Stimulated activated CD8-positive, alpha-beta memory T cell treated with anti-CD3 and anti-CD28 coated beads, Interleukin-2, amount 100 ng/mL, for 48 hours (primary cell): Measurements from ENCODE around the gene WTAP.
"Not testable (repeated sequence)": the region's sequence is repeated elsewhere in the genome, so short reads cannot be mapped to it uniquely, and the experiment has no call there.

Experiments
- DNase-seq, 2 donors: peaks; one replicate each; pipeline ENCODE4 v3.0.0-alpha.2; 2020; ENCODE audit warnings: low read depth in 2 of 2

WTAP gene

GRCh38 chr6:159729598-159730331 is 2.5 kb downstream of the WTAP start:
- no peak for DNase-seq

GRCh38 chr6:159730332-159730676 is 3.0 kb downstream of the WTAP start:
- no peak for DNase-seq

- DNase-seq, result not testable (repeated sequence)
These were observed 5.2 kb downstream of the WTAP start for GRCh38 chr6:159732550-159732949.

GRCh38 chr6:159733395-159733794 is 6.1 kb downstream of the WTAP start:
- not testable (repeated sequence) for DNase-seq

GRCh38 chr6:159736908-159737307 is 9.6 kb downstream of the WTAP start:
- no peak for DNase-seq

- no peak for DNase-seq
These were observed 12.0 kb downstream of the WTAP start for GRCh38 chr6:159739341-159739740.

- DNase-seq, result no peak
These were observed 14.9 kb downstream of the WTAP start for GRCh38 chr6:159742165-159742564.

- DNase-seq, result no peak
These were observed 17.8 kb downstream of the WTAP start for GRCh38 chr6:159745081-159745480.

GRCh38 chr6:159746759-159747158 is 19.5 kb downstream of the WTAP start:
- DNase-seq, result no peak

GRCh38 chr6:159748127-159748526 is 20.8 kb downstream of the WTAP start:
- DNase-seq, result not testable (repeated sequence)

GRCh38 chr6:159751448-159751847 is 24.1 kb downstream of the WTAP start:
- DNase-seq, result no peak

GRCh38 chr6:159753081-159753872 is 26.0 kb downstream of the WTAP start:
- no peak for DNase-seq

- no peak for DNase-seq
These were observed 27.1 kb downstream of the WTAP start for GRCh38 chr6:159754401-159754800.

GRCh38 chr6:159754959-159755914 is 27.9 kb downstream of the WTAP start:
- no peak for DNase-seq

- DNase-seq, result no peak
These were observed 29.2 kb downstream of the WTAP start for GRCh38 chr6:159756508-159756907.

- no peak for DNase-seq
These were observed 31.0 kb downstream of the WTAP start for GRCh38 chr6:159758031-159759001.

- no peak for DNase-seq
These were observed 32.3 kb downstream of the WTAP start for GRCh38 chr6:159759645-159760044.

- no peak for DNase-seq
These were observed 33.3 kb downstream of the WTAP start for GRCh38 chr6:159760602-159761057.

- DNase-seq, result no peak
These were observed 34.0 kb downstream of the WTAP start for GRCh38 chr6:159761129-159761872.
